Measurements from ENCODE around the gene RBM41.

Gene RBM41

DNA sequence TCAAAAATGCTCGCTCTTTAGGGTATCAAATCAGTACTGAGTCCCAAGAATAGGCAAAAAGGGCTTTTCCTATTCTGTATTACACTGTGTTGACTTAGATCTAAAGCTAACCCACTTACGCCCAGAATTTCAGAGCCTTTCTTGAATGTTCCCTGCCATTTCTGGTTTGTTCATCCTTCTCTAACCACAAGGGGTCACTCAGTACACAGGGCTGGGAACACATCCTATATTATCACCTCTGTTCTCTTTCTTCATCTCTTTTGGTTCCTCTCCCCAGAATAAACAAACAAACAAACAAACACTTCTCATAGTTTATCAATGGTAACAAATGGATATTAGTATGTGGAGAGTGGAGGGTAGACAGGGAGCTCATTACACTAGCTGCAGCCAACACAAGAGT is 93.1 kb downstream of the RBM41 start:
- FAIRE-seq: peak; percentile 31

DNA sequence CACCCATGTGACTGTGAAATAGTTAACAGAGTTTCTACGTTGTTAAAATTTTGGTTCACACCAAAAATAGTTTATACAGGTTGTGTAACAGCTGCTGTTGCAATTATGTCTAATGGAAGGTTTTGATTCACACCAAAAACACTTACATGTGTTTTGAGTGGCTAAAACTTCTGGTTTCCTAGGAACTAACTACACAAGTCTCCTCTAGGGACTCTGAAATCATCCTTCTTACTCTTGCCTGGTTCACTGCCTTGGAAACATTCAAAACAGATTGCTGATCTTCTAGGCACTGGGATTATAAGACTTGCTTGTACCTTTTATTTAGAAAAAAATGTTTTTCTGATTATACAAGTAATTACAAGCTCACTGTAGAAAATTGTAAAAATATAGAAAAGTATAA is 103.7 kb downstream of the RBM41 start:
- peak; percentile 18 for FAIRE-seq

Data from colon (tissue), 2 donors.